HG03378 (cell line): ENCODE results near the gene ITGB2.

Experiments
- ATAC-seq: cut with Tn5 transposase; IDR thresholded peaks from one replicate; pipeline ENCODE4 v1.9.1; 2021; ENCODE audit warnings: mild to moderate bottlenecking, moderate library complexity; ENCODE audit not compliant: unreplicated experiment

The ITGB2 gene

DNA sequence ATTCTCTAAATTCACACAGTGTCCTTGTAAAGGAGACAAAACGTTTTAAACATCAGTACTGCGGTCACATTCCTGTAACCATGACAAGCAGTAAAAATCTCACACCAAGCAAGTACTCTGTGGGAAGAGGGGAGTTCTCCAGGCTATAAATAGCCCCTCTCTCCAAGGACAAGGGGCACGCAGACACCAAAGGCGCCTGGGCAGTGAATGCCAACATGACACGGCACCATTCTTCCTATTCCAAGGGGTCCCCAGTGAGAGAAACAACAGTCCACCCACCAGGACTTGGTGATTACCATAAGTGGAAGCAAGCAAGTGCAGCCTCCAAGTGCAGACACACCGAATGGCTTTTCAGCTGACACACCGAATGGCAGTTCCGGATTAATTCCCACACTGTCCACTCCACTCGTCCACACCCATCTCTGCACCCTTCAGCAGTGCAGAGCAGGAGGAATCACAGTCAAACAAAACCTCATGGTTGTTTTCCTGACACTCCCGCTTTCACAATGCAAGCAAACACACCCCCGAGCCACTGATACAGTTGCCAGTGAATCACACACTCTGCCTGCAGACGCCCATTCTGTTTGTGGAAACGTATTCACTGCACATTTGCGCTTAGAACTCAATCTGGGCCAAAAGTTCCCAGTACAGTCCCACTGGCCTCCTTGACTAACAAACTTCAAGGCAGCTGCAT is 49.0 kb downstream of the ITGB2 start:
- ATAC-seq = no peak

DNA sequence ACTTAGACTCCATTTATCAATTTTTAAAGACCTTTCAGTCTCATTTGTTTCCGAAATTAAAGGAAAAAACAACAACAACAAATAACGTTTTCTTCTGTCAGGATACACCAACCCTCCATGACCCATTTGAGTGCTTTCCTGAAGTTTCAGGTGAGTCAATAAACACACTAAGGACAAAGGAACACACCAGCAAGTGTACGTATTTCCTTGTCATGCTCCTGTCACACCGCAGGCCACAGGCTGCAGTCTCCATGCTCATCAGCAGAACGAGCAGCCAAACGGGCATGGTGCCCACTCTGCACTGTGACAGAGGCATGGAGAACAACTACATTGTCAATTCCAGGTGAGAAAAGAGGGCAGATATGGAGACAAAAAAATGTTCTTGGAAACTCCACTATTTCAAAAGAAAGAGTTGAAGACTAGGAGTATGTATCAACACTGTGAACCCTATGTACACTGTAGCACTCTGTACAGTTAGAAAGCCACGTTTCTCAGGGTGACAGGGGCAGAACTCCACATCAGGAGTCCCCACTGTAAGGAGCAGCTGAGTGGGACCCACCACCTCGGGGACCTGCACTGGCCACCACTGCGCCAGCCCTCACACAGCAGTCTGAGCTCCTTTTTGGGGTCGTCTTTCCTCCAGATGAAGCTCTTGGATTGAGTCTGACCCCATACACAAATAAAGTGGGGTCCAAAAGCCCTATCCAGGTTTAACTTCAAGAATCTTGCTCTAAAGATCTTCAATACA is 49.8 kb downstream of the ITGB2 start:
- no peak for ATAC-seq

DNA sequence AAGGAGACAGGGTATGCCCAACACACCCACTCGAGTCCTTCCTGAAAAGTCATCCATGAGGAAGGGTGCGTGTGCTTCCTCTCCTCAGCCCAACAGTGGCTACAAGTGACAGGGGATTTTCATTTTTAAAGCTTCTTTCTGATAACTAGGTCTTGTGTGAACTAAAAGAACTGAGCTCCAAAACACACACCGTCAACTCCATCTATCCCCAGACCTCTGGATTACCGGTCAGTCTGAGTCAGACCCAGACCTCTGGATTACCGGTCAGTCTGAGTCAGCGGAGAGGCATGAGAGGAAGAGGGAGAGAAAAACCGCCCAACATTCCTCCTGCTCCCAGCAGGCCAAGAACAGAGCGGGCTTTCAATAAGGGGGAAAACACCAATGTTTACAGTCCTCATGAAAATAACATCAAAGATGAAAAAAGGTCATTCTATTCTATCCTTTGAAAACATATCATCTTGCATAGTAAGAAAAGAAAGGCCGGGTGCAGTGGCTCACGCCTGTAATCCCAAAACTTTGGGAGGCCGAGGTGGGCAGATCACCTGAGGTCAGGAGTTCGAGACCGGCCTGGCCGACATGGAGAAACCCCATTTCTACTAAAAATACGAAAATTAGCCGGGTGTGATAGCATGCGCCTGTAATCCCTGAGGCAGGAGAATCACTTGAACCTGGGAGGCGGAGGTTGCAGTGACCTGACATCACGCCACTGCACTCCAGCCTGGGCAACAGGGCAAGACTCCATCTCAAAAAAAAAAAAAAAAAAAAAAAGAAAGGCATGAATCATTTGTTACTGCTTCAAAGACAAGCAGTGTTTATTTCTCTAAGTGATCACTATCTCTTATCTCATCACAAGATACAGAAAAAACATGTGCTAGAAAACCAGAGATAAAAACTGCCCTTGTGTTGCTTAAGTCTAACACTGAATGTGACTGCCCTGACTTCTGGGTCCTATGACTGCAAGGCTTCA is 50.6 kb downstream of the ITGB2 start:
- no peak for ATAC-seq

DNA sequence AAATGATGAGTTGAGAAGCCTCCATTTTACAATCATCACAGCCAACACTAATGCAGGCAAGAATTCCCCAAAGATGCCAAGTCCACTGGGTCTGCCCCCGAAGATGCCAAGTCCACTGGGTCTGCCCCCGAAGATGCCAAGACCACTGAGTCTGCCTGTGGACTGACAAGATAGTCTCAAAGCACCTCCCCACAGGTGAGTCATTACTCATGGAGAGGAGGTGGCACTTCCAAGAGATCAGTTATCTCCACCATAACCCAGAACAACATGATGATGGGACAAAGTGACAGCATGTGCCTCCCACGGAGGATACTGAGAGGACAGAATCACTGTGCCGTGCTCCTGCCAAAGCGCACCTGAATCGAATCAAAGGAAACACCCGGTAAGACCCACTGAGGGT is 52.0 kb downstream of the ITGB2 start:
- no peak for ATAC-seq

DNA sequence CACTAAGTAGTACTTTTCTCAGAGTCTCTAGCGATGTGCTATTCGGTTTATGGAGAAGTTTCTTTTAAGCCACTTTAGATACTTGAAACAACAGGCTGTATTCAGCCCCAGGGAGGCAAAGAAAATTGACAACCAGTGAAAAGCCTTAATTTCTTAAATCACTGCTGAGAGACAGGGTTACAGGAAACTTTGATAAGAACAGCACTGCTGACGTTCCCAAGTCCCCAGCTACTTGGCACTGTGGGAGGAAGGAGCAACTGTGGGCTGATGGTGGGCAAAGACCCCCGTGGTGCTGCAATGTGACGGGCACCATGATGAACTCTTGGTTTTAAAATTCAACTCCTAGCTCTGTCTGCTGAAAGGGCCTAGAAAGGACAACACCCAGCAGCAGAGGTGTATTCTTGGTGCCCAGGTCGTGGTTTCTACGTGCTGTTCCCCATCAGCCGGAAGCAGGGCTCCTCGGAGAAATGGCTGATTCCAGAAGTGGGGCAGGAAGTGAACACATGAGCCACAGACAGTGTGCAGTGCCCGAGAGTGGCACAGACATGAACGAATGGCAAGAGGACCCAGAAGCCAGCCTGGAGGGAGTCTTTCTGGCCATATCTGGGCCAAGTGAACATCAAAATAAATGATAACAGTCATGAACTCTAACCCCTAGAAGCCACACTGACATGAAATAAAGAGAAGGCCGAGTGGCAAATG is 52.5 kb downstream of the ITGB2 start:
- ATAC-seq = no peak

DNA sequence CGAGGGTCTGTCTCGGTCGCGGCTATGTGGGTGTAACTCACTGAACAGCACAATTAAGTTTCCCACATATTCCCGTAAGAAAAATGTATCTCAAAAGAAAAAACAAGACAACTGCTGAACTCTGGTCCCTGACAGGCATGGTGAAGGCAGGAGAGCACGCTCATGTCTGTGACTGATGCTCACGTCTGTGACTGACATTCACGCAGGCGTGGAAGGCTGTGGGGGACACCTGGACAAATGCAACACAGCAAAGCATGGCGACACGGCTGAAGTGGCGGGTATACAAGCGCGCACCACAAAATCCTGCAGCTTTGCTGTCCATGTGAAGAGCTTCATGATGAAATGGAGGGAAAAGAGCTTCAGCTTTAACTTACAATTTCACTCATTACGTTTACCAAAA is 53.2 kb downstream of the ITGB2 start:
- ATAC-seq = no peak

DNA sequence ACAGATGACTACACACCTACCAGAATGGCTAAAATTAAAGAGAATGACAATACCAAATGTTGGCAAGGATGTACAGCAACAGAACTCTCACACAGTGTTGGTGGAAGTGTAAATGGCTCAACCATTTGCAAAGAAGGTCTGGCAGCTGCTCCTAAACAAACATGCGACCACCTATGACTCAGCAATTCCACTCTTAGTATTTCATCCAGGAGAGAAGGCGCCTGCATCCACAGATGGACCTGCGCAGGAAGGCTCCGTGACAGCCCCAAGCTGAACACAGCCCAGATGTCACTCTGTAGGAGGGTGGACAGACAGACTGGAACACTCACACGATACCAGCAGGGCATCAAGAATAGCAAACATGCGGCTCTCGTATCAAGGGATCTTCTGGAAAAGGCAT is 53.9 kb downstream of the ITGB2 start:
- ATAC-seq = no peak

DNA sequence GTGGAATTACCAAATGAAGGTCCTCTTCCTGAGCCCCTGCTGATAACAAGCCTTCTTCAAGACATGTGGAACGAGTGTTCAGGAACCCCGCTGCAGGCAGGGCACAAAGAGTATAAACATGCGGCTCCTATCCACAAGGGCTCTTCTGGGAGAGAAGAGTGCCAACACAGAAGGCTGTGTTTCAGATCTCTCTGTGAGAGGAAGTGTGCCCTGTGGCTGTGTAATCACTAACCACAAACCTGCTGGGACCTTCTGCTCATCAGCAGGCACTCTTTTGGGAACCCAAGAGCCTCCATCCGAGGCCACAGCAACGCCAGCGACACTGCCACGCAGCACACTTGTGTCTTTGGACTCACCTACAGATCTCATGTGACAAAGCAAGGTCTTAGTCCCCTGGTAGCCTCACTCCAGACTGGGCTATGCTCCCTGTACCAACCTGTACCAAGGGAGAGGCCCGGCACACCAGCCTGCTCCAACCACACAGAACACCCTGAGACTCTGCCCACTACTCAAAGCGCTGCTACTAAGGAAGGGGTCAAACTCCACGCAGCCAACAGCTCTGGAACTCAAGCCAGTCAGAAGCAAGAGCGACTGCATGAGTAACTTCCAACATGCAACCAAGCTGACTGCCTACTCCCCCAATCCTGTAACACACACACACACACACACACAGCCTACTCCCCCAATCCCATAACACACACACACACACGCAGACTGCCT is 55.0 kb downstream of the ITGB2 start:
- ATAC-seq = no peak

DNA sequence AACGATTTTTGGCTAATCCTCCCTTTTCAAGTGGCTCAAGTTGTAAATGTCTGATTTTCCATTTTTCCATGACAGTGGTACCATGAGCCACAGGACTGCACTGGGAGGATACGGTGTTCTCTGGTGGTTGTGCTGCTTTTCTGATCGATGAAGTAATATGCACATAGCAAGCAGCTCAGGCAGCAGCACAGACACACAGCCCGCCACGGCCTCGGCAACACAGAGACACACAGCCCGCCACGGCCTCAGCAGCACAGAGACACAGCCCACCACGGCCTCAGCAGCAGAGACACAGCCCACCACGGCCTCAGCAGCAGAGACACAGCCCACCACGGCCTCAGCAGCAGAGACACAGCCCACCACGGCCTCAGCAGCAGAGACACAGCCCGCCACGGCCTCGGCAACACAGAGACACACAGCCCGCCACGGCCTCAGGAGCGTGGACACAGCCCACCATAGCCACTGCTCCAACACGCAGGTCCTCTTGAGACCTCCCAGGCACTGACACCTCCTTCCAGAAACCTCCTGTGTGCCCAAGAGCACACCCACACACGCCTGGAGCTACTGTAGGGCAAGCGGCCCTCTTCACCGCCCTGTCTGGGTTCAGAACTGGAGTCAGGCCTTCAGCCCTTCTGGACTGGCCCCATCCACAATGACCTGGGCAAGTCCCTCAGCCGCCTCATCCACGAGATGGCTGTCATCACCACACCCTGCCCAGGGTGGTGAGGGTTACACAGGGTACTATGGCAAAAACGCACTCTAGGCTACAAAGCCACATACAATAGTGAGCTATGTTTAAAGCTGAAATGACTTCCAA is 57.6 kb downstream of the ITGB2 start:
- ATAC-seq = no peak

DNA sequence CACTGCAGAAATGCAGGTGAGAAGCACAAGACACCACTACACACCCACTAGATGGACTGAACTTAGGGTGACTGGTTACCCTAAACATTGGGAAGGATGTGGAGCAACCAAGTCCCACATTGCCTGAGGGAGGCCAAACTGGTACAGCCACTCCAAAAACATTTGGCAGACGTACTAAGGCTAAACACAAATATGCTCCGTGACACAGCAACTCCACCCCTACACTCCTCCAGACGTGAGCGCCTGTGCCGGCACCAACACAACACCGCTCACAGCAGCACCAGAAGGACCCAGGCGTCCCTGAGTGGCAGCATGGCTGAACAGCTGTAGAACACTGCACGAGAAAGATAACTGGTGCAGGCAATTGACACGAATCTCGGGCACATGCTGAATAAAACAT is 61.9 kb downstream of the ITGB2 start:
- no peak for ATAC-seq

DNA sequence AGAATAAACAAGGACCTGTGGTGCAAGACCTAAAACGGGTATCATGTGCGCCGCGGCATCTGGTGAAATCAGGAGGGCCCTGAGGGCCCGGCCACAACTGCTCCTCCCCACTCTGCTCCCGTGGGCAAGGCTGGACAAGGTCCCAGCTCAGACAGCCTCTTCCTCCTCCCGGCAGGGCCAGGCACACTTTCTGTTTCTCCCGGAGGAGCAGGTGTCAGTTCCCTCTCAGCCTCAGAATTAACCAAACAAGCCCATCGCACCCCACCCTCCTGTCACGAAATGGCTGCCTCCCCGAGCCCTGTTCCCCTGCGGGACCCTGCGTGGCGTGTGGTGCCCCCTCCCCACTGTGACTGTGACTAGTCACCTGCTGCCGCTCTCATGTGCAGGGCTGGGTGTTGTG is 62.4 kb downstream of the ITGB2 start:
- ATAC-seq = no peak

DNA sequence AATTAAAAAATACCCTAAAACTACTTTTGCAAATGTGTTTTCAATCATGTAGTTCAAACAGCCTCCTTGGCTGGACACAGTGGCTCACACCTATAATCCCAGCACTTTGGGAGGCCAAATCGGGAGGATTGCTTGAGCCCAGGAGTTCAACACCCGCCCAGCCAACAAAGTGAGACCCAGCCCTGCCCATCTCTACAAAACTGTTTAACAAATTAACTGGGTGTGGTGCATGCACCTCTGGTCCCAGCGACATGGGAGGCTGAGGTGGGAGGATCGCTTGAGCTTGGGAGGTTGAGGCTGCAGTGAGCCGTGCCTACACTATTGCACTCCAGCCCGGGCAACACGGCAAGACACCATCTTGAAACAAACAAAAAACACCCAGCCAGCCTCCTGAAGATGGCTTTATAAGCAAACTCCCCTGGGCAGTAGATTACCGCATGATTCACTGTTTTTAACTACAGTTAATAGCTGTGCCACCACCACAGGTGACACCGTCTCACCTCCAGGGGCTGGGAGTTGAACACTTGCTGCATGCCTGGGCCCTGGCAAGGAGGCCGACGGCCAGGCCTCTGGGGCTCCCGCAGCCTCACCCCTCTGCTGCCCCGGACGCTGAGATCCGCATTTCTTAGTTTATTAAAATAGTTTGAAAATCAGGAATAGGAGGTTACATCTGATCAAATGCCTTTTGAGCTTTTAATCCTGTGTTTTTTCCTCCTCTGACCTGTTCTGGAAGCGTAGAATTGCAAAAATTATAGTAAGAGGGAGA is 63.4 kb downstream of the ITGB2 start:
- ATAC-seq = no peak

DNA sequence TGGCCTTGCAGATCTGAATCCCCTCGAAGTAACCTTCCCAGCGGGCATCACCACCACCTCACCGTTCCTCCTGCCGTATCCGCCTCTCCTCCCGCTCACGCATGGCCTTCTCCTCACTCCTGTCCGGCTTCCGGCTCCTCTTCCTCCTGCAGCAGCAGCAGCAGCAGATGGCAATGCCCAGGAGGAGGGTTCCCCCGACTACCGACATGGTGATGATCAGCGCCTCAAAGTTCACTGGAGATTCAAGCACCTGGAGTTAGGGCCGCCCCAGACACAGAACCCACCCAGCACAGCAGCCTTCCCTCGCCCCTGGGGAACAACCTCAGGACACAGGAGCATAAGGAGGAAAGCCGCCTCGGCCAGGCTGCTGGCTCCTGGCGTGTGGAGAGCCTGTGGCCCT is 64.6 kb downstream of the ITGB2 start:
- ATAC-seq = no peak

DNA sequence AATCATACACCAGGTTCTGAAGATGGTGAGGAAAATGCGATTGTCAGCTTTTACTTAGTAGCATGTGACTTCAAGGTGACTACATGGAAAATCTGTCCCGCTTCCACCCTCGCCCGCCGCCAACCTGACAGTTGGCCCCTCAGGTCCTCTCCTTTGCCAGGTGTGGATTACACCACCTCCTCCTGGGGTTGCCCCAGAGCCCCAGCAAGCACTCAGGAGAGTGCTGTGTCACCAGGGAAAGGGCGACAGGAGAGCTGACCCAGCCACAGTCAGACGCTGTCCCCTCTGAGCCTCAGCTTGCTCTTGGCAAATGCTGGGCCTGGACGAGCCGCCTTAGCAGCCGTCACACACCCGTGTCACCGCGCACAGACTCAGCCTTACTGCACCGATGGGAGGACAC is 65.1 kb downstream of the ITGB2 start:
- ATAC-seq = no peak

DNA sequence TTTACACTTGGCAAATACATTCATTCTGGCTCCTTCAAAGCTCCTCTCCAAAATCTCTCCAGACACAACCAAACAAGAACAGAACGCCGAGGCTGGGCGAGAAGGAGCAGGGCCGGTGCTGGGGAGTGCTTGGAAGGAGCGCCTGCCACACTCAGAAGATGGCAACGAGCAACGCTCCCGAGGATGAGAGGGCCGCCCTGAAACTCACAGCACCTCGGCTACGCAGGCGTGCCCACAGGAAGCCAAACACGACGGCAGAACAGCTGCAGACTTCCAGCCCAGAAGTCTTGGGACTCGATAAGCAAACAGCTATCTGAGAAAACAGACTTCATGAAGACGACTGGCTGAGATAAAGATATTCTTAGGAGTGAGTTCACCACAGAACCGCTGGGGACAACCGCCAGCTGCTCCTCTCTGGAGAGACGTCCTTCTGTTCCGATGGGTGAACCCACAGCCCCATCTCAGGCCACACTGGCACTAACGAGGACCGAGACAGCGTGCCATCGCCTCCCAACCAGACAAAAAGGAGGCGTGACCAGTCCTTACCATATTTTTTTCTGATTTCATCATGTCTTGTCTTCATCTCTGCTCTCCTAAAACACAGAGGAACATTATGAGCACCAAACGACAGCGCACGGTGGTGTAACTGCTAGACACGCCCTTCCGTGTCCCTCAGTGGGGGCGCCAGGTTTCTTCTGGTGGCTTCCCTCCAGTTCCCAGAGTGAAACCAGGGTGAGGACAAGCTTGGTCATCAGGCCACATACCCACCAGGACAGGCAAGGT is 65.8 kb downstream of the ITGB2 start:
- ATAC-seq = no peak

DNA sequence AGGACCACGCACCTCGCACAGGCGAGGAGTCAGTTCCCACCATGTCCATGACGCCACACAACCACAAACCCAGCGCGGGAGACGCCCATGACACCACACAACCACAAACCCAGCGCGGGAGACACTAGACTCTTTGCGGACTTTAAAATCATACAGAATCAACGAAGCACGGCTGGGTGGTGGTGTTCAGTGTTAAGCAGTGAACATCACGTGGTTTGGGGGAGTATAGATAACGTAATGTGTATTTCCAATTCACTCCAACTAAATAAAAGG is 66.4 kb downstream of the ITGB2 start:
- no peak for ATAC-seq

DNA sequence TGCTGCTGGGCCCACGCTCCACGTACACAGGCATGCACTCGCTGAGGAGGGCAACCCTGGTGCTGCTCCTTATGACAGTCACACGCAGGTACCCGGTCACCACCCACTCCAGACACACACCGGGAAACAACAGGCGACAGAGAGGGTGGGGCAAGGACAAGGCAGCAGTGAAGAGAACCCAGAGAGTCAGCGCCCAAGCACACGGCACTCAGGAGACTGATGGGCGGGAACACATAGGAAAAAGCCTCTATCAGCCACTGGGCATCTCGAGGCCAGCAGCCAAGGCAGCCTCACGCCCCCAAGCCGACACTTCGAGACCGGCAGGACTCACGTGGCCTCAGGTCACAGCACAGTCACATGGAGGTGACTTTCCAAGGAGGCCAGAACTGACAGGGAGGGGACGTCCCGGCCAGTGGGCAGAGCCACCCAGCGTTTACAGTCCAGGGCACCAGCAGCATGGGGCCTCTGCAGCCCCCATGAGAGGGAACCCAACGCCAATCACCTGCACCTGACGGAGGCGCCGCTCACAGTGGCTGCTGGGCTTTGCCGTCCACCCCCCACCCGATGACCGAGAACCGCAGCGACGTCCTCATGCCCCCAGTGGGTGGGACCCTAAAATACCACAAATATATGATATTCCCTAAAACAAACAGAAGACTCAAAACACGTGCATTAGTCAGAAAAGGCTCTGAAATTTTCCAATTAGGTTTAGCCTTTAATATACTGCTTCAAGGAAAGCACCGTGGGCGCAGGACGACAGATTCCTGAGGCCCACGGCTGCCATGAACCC is 66.9 kb downstream of the ITGB2 start:
- no peak for ATAC-seq
